Measurements from ENCODE around the gene RNF25.

Gene RNF25

DNA sequence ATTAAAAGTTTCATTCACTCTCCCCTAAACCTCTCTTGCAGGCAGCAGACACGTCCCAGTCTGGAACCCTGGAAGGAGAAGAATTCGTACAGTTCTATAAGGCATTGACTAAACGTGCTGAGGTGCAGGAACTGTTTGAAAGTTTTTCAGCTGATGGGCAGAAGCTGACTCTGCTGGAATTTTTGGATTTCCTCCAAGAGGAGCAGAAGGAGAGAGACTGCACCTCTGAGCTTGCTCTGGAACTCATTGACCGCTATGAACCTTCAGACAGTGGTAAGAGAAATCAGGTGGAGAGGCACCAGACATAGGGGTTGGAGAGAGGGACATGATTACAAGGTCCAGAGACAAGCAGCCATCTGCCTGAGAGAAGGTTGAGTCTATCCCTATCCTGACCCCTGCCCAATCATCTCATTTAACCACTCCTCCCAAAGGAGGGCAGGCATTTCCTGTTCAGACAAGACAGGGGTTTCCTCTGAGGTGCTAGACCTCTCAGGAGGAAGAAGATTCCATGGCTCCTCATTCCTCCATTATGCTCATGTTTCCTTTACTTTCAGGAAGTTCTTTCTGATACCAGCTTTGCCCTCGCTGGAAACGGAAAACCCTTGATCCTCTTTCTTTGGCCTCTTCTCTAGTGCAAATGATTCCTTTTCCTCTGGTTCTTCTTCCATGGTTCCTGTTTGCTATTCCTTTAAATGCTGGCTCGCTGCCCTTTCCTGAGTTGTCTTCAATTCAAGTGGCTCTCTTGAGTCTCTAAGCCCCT is 49.0 kb downstream of the RNF25 start:
- no peak for DNase-seq (ENCODE audit: low spot score)

GRCh38 chr2:218621007-218621406 is 50.8 kb downstream of the RNF25 start:
- DNase-seq (ENCODE audit: low spot score): no peak

DNA sequence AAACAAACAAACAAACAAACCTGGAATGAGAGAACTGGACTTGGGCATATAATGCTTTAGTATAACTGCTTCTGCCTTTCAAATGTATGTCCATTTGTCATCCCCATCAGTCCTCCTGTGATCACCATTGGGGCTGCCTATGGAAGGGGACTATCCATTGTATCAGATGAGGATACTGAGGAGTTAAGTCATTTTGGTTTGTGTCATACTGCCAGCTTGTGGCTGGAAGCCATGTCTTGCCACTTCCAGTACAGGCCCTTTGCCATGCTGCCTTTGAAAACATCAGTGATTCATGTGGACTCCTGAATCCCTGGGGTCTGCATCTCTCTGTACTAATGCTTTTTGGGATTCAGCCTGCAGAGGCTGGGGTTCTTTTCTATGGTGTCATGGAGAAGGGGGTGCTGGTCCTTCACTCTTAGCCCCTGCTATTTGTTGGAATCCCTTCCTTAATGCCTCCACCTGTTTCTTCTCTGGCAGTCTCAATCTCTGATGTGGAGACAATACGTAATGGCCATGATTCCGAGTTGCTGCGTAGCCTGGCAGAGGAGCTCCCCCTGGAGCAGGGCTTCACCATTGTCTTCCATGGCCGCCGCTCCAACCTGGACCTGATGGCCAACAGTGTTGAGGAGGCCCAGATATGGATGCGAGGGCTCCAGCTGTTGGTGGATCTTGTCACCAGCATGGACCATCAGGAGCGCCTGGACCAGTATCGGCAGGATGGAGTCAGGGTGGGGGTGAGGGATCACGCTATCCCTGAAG is 53.5 kb downstream of the RNF25 start:
- no peak for DNase-seq (ENCODE audit: low spot score)

DNA sequence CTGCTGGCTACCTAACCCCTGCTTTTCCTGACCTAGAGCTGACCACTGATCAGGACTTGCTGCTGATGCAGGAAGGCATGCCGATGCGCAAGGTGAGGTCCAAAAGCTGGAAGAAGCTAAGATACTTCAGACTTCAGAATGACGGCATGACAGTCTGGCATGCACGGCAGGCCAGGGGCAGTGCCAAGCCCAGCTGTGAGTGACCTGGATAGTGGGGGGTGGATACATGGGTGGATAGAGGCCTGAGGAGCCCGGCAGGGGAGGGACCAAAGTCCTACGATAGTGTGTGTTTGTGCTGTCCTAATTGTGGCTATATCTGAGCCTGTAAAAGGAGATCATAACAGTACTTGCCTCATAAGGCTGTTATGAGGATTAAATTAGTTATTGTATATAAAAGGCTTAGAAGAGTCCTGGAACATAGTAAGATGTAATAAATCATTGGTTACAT is 55.9 kb downstream of the RNF25 start:
- no peak for DNase-seq (ENCODE audit: low spot score)
